Karpas-422 (cell line): ENCODE data around the gene HAO1. TPM values are rescaled to one million over a fixed set of nuclear protein-coding genes. Genes with fewer than 3 reads are reported as not detected.
A peak's percentile ranks its signal among the peaks of the same experiment; 100 is the strongest.

ENCODE experiments used
- DNase-seq: peaks from one replicate; pipeline ENCODE4 v3.0.0-alpha.2; 2015
- H2AFZ ChIP-seq: fragments of 200-600 bp; sonication (generic); 2 replicates; pipeline ENCODE4 v1.6.1; 2014; ENCODE audit warnings: antibody characterized with exemption, low read length, mixed read lengths
- H3K27ac ChIP-seq: fragments of 200-600 bp; sonication (generic); 2 replicates; pipeline ENCODE4 v1.5.1; 2014; ENCODE audit warnings: mild to moderate bottlenecking, low read length, moderate library complexity
- H3K27me3 ChIP-seq: fragments of 200-600 bp; sonication (generic); 2 replicates; pipeline ENCODE4 v1.6.1; 2014; ENCODE audit warnings: low read length, mixed read lengths
- H3K36me3 ChIP-seq: fragments of 200-600 bp; sonication (generic); 2 replicates; pipeline ENCODE4 v1.6.1; 2014; ENCODE audit warnings: low read length, mixed read lengths; ENCODE audit not compliant: insufficient read depth
- H3K4me1 ChIP-seq: fragments of 200-600 bp; sonication (generic); 2 replicates; pipeline ENCODE4 v1.6.1; 2014; ENCODE audit warnings: mild to moderate bottlenecking, low read length, mixed read lengths
- H3K4me2 ChIP-seq: fragments of 200-600 bp; sonication (generic); 2 replicates; pipeline ENCODE4 v1.6.1; 2014; ENCODE audit warnings: low read length, low read depth, mild to moderate bottlenecking; ENCODE audit not compliant: poor library complexity, severe bottlenecking
- H3K4me3 ChIP-seq: fragments of 200-600 bp; sonication (generic); 2 replicates; pipeline ENCODE4 v1.5.1; 2014; ENCODE audit warnings: mild to moderate bottlenecking, antibody characterized with exemption, low read length, mixed read lengths
- H3K79me2 ChIP-seq: fragments of 200-600 bp; sonication (generic); 2 replicates; pipeline ENCODE4 v1.6.1; 2014; ENCODE audit warnings: mild to moderate bottlenecking, low read length, mixed read lengths
- H3K9ac ChIP-seq: fragments of 200-600 bp; sonication (generic); 2 replicates; pipeline ENCODE4 v1.6.0; 2014; ENCODE audit warnings: low read length
- H3K9me2 ChIP-seq: fragments of 200-600 bp; sonication (generic), shearing (Covaris generic); replicated peaks from 2 replicates; pipeline ENCODE4 v1.6.0; 2014; ENCODE audit warnings: mild to moderate bottlenecking, low read length, moderate library complexity; ENCODE audit not compliant: insufficient read depth
- H3K9me3 ChIP-seq: fragments of 300-700, 200-600 bp; sonication (generic); 2 replicates; pipeline ENCODE4 v1.6.1; 2014; ENCODE audit warnings: low read length, mixed read lengths
- H4K20me1 ChIP-seq: fragments of 200-600 bp; sonication (generic); 2 replicates; pipeline ENCODE4 v1.6.1; 2014; ENCODE audit warnings: mild to moderate bottlenecking, antibody characterized with exemption, low read length, low read depth; ENCODE audit not compliant: insufficient read depth
- total RNA-seq: library from RNA; depleted of rRNA; stranded (reverse); fragments of >200 nt; shearing (Covaris generic); gene quantifications from 2 replicates; pipeline ENCODE4 v1.2.3, GENCODE V29; 2014; ENCODE audit warnings: low replicate concordance; rRNA removed

Gene HAO1
- not detected in 2 replicates for total RNA-seq

DNA sequence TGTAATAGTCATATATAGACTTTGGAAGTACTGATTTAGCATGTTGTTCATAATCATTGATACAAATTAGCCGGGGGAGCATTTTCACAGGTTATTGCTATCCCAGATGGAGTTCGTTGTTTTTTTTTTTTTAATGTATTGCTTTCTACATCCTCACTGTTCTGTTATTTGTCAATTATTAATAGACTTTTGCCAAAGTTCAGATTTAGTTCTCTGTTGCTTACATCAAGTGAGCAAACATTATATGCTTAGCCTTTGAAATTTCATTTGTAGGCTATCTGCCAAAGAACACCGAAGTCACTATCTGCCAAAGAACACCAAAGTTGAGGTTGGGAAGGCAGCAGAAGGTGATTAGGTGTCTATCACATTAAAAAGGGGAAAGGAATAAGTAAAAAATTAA, at the start of gene HAO1:
Gene HAO1 (minus strand): TSS at position 118 of the 400 bp plus-strand sequence. CDS start 36 bp downstream, at position 82.
- Histone ChIP-seq H3K27me3 (no peaks in the 10 kb centered on the region), H3K4me2 (no peak within 1 kb of the TSS), H3K9ac (no peak within 1 kb of the TSS), H3K27ac (no peak within 1 kb of the TSS), H3K9me3 (no peaks in the 10 kb centered on the region), H4K20me1 (no peaks in the 10 kb centered on the region), H3K79me2 (no peaks in the 10 kb centered on the region), H3K4me1 (peaks cover 1% of the 10 kb centered on the region; the same call in 1 of the 2 replicates), H3K4me3 (no peak within 1 kb of the TSS), H3K9me2 (no peaks in the 10 kb centered on the region), H2AFZ (no peak within 1 kb of the TSS), H3K36me3 (no peaks in the 10 kb centered on the region)
- no peak for DNase-seq

DNA sequence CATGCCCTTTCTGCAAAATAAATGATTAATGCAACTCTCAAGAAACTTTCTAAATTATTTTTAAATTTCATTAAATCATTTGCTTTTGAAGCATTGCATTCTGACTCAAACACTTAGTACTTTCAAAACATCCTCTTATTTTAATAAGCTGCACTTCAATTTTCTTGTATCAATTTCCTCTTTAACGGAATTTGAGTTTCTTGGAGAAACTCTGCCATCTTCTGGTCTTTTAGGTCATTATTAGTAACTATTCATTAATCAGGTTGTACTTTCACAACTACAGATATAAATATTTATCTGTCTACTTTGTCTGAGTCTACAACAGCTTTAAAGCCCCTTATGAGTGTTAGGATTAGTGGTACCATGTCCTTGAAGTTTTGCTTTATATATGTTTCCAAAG, 49.1 kb upstream of the HAO1 start:
- H3K9me3 ChIP-seq: no peaks in the 10 kb centered on the region

GRCh38 chr20:7985916-7986315, 45.7 kb upstream of the HAO1 start:
- Histone ChIP-seq H3K79me2 (no peaks in the 10 kb centered on the region), H3K4me2 (no peak overlapping the region), H3K9me3 (no peaks in the 10 kb centered on the region), H3K36me3 (no peaks in the 10 kb centered on the region), H2AFZ (no peak overlapping the region), H3K9me2 (no peaks in the 10 kb centered on the region), H4K20me1 (no peaks in the 10 kb centered on the region), H3K9ac (no peak overlapping the region), H3K27ac (no peak overlapping the region), H3K27me3 (no peaks in the 10 kb centered on the region), H3K4me3 (no peak overlapping the region), H3K4me1 (no peaks in the 10 kb centered on the region)
- DNase-seq: no peak

More for the DNA sequence above, 49.1 kb upstream of the HAO1 start:
- Histone ChIP-seq H3K4me2 (no peak overlapping the region), H3K9ac (no peak overlapping the region), H3K4me1 (no peaks in the 10 kb centered on the region), H3K4me3 (no peak overlapping the region), H3K27ac (no peak overlapping the region), H2AFZ (no peak overlapping the region), H3K9me2 (no peaks in the 10 kb centered on the region), H3K27me3 (no peaks in the 10 kb centered on the region), H4K20me1 (no peaks in the 10 kb centered on the region), H3K36me3 (peaks cover 13% of the 10 kb centered on the region; the same call in 1 of the 2 replicates), H3K79me2 (no peaks in the 10 kb centered on the region)
- no peak for DNase-seq

DNA sequence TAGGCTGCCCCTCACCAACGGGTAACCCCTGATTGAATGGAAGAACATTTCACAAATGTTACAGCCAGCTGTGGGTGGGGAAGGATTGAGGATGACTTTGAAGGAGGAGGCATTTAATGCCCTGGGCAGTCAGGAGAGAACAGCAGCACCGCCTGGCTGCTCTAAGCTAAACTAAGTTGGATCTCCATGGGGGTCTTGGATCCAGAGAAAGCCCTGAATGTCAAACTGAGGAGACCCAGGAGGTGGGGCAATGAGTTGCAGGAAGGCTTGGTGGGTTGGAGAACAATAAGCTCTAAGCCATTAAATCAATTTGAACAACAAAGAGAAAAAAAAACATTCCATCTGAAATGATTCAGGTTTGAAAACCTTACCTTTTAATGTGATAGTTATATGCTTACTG, 43.9 kb upstream of the HAO1 start:
- H3K9ac ChIP-seq: no peak overlapping the region

GRCh38 chr20:7981374-7981773, 41.1 kb upstream of the HAO1 start:
- Histone ChIP-seq H3K4me1 (no peaks in the 10 kb centered on the region), H3K9me2 (no peaks in the 10 kb centered on the region), H3K27me3 (no peaks in the 10 kb centered on the region), H2AFZ (no peak overlapping the region), H3K9ac (no peak overlapping the region), H3K36me3 (no peaks in the 10 kb centered on the region), H3K27ac (no peak overlapping the region), H3K4me3 (no peak overlapping the region), H4K20me1 (no peaks in the 10 kb centered on the region), H3K79me2 (no peaks in the 10 kb centered on the region), H3K4me2 (no peak overlapping the region), H3K9me3 (no peaks in the 10 kb centered on the region)
- no peak for DNase-seq

More for the DNA sequence above, 43.9 kb upstream of the HAO1 start:
- Histone ChIP-seq H3K9me2 (no peaks in the 10 kb centered on the region), H3K4me1 (no peaks in the 10 kb centered on the region), H2AFZ (no peak overlapping the region), H3K79me2 (no peaks in the 10 kb centered on the region), H3K27ac (no peak overlapping the region), H3K27me3 (no peaks in the 10 kb centered on the region), H3K4me2 (no peak overlapping the region), H3K36me3 (no peaks in the 10 kb centered on the region), H3K4me3 (no peak overlapping the region), H4K20me1 (no peaks in the 10 kb centered on the region), H3K9me3 (no peaks in the 10 kb centered on the region)
- no peak for DNase-seq

DNA sequence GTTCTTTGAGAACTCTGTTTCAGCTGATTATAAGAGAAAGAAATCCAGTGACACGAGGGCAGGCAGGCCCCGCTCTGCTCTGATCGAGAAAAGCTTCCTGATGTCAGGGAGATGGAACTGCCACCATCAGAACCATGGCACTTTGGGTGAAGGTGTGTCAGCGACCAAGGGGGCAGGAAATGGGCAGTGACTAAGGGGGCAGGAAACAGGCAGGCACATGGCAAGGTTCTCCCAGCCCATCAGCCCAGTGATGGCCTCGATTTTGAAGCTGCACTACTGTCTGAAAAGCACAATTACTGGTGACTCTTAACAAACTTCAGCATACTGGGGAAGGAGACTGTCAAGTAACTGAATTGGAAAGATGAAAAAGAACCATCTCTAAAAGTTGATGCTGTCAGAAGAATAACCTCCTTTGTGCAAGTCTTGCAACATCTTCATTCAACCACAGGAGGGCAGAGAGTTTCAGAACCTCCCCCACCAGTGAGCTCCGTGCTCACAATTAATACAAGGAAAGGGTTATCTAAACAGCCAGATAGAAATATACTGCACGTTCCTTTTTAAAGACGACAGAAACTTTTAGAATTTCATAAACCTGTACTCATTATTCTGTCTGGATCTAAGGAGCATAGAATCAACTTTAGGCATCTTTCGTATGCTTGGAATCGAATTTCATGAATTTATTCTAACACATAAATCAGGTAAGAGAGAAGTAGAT, 40.2 kb upstream of the HAO1 start:
- Histone ChIP-seq H3K27me3 (no peaks in the 10 kb centered on the region), H3K9me3 (no peaks in the 10 kb centered on the region), H3K79me2 (no peaks in the 10 kb centered on the region), H3K4me3 (no peak overlapping the region), H3K4me1 (no peaks in the 10 kb centered on the region), H3K27ac (no peak overlapping the region), H4K20me1 (no peaks in the 10 kb centered on the region), H2AFZ (no peak overlapping the region), H3K4me2 (no peak overlapping the region), H3K9ac (no peak overlapping the region), H3K9me2 (no peaks in the 10 kb centered on the region), H3K36me3 (no peaks in the 10 kb centered on the region)
- peak; percentile 59 for DNase-seq

- Histone ChIP-seq H3K4me3 (no peak overlapping the region), H3K79me2 (no peaks in the 10 kb centered on the region), H4K20me1 (no peaks in the 10 kb centered on the region), H3K27me3 (no peaks in the 10 kb centered on the region), H3K9me3 (no peaks in the 10 kb centered on the region), H3K36me3 (no peaks in the 10 kb centered on the region), H3K4me1 (no peaks in the 10 kb centered on the region), H3K4me2 (no peak overlapping the region), H2AFZ (no peak overlapping the region), H3K27ac (no peak overlapping the region), H3K9ac (no peak overlapping the region), H3K9me2 (no peaks in the 10 kb centered on the region)
- DNase-seq: no peak
Observed at GRCh38 chr20:7977709-7978108, 37.5 kb upstream of the HAO1 start.

DNA sequence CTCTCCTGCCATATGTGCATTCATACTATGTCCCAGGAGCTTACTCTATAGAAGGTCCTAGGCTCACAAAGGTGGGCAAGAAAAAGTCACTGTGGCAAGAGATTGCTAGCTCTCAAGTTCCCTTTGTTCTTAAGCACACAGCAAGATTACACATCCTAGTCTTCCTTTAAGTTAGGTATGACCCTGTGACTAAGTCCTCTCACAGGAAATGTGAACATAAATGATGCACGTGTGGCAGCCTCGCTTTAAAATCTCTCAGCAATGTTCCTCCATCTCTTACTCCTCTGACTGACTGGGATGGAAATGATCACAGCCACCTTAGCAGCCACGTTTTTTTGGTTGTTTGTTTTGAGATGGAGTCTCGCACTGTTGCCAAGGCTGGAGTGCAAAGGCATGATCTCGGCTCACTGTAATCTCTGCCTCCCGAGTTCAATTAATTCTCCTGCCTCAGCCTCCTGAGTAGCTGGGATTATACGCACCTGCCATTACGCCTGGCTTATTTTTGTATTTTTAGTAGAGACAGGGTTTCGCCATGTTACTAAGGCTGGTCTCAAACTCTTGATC, 35.7 kb upstream of the HAO1 start:
- Histone ChIP-seq H3K9me2 (no peaks in the 10 kb centered on the region), H3K9ac (no peak overlapping the region), H4K20me1 (no peaks in the 10 kb centered on the region), H3K4me2 (no peak overlapping the region), H3K9me3 (no peaks in the 10 kb centered on the region), H3K36me3 (no peaks in the 10 kb centered on the region), H3K79me2 (no peaks in the 10 kb centered on the region), H3K4me3 (no peak overlapping the region), H2AFZ (no peak overlapping the region), H3K4me1 (no peaks in the 10 kb centered on the region), H3K27me3 (no peaks in the 10 kb centered on the region), H3K27ac (no peak overlapping the region)
- no peak for DNase-seq
